PFSK-1 (cell line): Measurements from ENCODE around the gene CD247.

Experiments
- POLR2AphosphoS5 ChIP-seq: IDR thresholded peaks from 2 replicates; pipeline ENCODE4 v1.6.1; 2012; ENCODE audit warnings: low read depth, mild to moderate bottlenecking, control low read depth, low read length, moderate library complexity
- TAF1 ChIP-seq: IDR thresholded peaks from 2 replicates; pipeline ENCODE4 v1.6.1; 2012; ENCODE audit warnings: low read length, control low read depth, borderline replicate concordance; ENCODE audit not compliant: insufficient read depth

DNA sequence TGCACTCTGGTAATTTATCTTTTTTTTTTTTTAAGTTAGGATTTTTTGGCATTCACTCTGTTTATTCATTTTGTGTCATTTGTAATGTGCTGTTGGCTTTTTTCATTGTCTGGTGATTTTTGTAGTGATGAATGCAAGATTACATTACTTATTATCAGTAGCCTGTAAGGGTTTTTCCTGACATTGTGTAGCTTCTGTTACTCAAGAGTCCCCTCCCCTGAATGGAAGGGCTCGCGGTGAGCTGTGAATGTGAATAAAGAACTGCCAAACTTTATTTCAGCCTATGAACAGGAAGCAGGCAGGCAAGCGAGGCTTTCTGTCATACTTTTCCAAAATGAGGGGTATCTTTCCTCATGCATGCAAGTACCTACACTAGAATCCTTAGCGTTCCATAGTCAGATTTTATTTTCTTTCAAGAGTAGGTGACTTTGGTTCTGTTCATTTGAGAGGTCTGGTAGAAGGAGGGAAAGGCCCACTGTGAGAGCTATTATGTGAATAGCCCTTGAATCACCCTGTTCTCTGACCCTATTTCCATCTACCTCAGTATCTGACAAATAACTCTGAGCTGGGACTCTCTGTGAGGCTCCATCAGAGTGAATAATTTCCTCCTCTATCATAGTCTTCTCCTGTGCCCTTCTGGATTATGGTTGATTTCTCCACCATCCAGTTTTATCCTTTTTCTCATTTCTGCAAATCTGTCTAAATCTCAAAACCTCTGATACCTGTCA lies 114.0 kb downstream of the CD247 start:
- no peak for TF ChIP-seq POLR2AphosphoS5
- TF ChIP-seq TAF1, result no peak
